ENCODE data around the gene PHLDA3. TPM values are rescaled to one million over a fixed set of nuclear protein-coding genes. Genes with fewer than 3 reads are reported as not detected.
"Not testable (repeated sequence)": the region's sequence is repeated elsewhere in the genome, so short reads cannot be mapped to it uniquely, and the experiment has no call there.

Gene PHLDA3
- total and polyA plus RNA-seq, 2 donors from 2014 or later, result 25.6 to 27.3 TPM

DNA sequence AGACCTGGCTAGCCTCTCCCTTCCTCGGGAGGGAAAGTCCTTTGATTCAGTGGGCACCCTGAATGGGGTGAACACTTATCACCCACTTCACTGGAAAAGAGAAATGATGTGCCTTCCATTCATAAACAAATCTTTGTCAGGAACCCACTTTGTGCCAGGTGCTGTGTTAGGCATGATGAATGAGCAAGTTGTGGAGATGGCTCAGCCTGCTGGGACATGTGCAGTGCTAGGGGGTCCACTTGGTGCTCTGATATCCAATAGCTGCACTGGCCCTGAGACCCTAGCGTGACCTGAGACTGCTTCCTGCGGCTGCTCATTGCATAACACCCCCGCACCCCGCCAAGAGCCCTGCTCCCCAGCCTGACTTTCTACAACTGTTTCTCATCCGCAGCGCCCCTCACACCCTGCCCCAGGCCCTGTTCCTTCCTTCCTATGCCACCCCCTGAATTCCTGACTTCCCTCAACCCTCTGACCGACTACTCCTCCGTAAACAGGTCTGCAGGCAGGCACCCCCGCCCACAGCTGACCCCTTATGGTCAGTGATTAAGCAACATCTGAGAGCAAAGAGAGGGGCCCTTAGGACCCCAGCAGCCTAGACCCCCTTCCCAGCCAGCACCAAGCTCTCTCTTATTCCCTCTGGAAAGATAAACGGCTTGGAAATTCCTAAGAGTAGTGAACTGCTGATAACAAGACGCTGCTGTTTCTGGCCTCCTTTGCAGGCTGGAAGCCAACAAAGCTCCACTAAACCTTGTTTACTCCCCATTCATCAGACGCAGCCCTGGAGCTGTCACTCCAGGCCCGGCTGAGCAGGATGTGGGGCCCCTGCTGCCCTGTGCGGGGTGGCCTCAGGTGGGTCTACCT is 25.0 kb upstream of the PHLDA3 start:
- no peak overlapping the region for H3K9ac ChIP-seq (ENCODE audit: low read length in 3 of 3)
- DNase-seq, result peak in 4 of 5 donors; percentile 78 to 95 (median 86)

GRCh38 chr1:201493026-201493656 is 24.2 kb upstream of the PHLDA3 start:
- H3K4me1 ChIP-seq (ENCODE audit: control insufficient read depth in 2 of 3, insufficient read depth in 2 of 3, low read depth in 1 of 3, low read length in 3 of 3), result peaks cover 10 to 45% (median 36%) of the 10 kb centered on the region in 3 donors
- peak overlapping the region; percentile 28 to 33 for H3K27ac ChIP-seq (ENCODE audit: low read depth in 2 of 2, low read length in 2 of 2)
- DNase-seq; intact Hi-C loops (cut with DNase I); H3K9ac ChIP-seq (ENCODE audit: low read length in 3 of 3); H3K4me3 ChIP-seq (ENCODE audit: low read length in 3 of 3); FAIRE-seq; H3K27me3 ChIP-seq (ENCODE audit: control insufficient read depth, insufficient read depth, low read length); H3K9me3 ChIP-seq (ENCODE audit: control insufficient read depth in 2 of 3, insufficient read depth in 1 of 3, low read length in 3 of 3): not testable (repeated sequence)
- H3K36me3 ChIP-seq (ENCODE audit: control insufficient read depth in 2 of 3, insufficient read depth in 3 of 3, low read length in 3 of 3), result peaks cover 0 to 17% (median 10%) of the 10 kb centered on the region in 3 donors

More for the DNA sequence above, 25.0 kb upstream of the PHLDA3 start:
- TF ChIP-seq, protein P1, sequence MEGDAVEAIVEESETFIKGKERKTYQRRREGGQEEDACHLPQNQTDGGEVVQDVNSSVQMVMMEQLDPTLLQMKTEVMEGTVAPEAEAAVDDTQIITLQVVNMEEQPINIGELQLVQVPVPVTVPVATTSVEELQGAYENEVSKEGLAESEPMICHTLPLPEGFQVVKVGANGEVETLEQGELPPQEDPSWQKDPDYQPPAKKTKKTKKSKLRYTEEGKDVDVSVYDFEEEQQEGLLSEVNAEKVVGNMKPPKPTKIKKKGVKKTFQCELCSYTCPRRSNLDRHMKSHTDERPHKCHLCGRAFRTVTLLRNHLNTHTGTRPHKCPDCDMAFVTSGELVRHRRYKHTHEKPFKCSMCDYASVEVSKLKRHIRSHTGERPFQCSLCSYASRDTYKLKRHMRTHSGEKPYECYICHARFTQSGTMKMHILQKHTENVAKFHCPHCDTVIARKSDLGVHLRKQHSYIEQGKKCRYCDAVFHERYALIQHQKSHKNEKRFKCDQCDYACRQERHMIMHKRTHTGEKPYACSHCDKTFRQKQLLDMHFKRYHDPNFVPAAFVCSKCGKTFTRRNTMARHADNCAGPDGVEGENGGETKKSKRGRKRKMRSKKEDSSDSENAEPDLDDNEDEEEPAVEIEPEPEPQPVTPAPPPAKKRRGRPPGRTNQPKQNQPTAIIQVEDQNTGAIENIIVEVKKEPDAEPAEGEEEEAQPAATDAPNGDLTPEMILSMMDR (IDR thresholded peaks at IDR 0.05; ENCODE audit: borderline replicate concordance, extremely low read depth, insufficient read depth), result no peak
- no peak for FAIRE-seq
- H3K4me3 ChIP-seq (ENCODE audit: low read length in 3 of 3), result no peak overlapping the region
- intact Hi-C loops (cut with DNase I), result no loop called here
- peaks cover 10 to 47% (median 33%) of the 10 kb centered on the region in 3 donors for H3K4me1 ChIP-seq (ENCODE audit: control insufficient read depth in 2 of 3, insufficient read depth in 2 of 3, low read depth in 1 of 3, low read length in 3 of 3)
- peak overlapping the region; percentile 16 to 45 for H3K27ac ChIP-seq (ENCODE audit: low read depth in 2 of 2, low read length in 2 of 2)
- H3K9me3 ChIP-seq (ENCODE audit: control insufficient read depth in 2 of 3, insufficient read depth in 1 of 3, low read length in 3 of 3), result no peaks in the 10 kb centered on the region
- H3K36me3 ChIP-seq (ENCODE audit: control insufficient read depth in 2 of 3, insufficient read depth in 3 of 3, low read length in 3 of 3), result peaks cover 0 to 17% (median 7%) of the 10 kb centered on the region in 3 donors
- H3K27me3 ChIP-seq (ENCODE audit: control insufficient read depth, insufficient read depth, low read length), result no peaks in the 10 kb centered on the region

GRCh38 chr1:201491896-201492511 is 23.0 kb upstream of the PHLDA3 start:
- no peak overlapping the region for H3K9ac ChIP-seq (ENCODE audit: low read length in 3 of 3)
- no peak for FAIRE-seq

More at GRCh38 chr1:201491896-201492511, 23.0 kb upstream of the PHLDA3 start:
- TF ChIP-seq, protein P1 (IDR thresholded peaks at IDR 0.05; ENCODE audit: borderline replicate concordance, extremely low read depth, insufficient read depth), result no peak
- H3K27me3 ChIP-seq (ENCODE audit: control insufficient read depth, insufficient read depth, low read length), result no peaks in the 10 kb centered on the region
- H3K27ac ChIP-seq (ENCODE audit: low read depth in 2 of 2, low read length in 2 of 2), result peak overlapping the region in 1 of 2 donors; percentile 28
- no peak for DNase-seq
- peaks cover 10 to 45% (median 36%) of the 10 kb centered on the region in 3 donors for H3K4me1 ChIP-seq (ENCODE audit: control insufficient read depth in 2 of 3, insufficient read depth in 2 of 3, low read depth in 1 of 3, low read length in 3 of 3)
- intact Hi-C loops (cut with DNase I), result no loop called here
- no peak overlapping the region for H3K4me3 ChIP-seq (ENCODE audit: low read length in 3 of 3)
- no peaks in the 10 kb centered on the region for H3K9me3 ChIP-seq (ENCODE audit: control insufficient read depth in 2 of 3, insufficient read depth in 1 of 3, low read length in 3 of 3)
- H3K36me3 ChIP-seq (ENCODE audit: control insufficient read depth in 2 of 3, insufficient read depth in 3 of 3, low read length in 3 of 3), result peaks cover 0 to 24% (median 12%) of the 10 kb centered on the region in 3 donors
